HEK293 (cell line): Measurements from ENCODE around the gene WWOX.

Experiments
- FEZF1 ChIP-seq: fragments of 450-650 bp; formaldehyde crosslinking; IDR thresholded peaks from 2 replicates; pipeline ENCODE4 v1.5.1; 2016; ENCODE audit warnings: missing biosample characterization, missing genetic modification characterization
- YY1 ChIP-seq: fragments of 450-650 bp; formaldehyde crosslinking; IDR thresholded peaks from 2 replicates; pipeline ENCODE4 v1.5.1; 2018; ENCODE audit warnings: missing biosample characterization, missing genetic modification characterization
- ZNF112 ChIP-seq: fragments of 450-650 bp; formaldehyde crosslinking; IDR thresholded peaks from 2 replicates; pipeline ENCODE4 v1.5.0; 2017; ENCODE audit warnings: missing biosample characterization, missing genetic modification characterization
- ZNF184 ChIP-seq: fragments of 450-650 bp; IDR thresholded peaks from 2 replicates; pipeline ENCODE4 v1.5.1; 2018; ENCODE audit warnings: missing biosample characterization, mild to moderate bottlenecking, missing genetic modification characterization
- ZNF274 ChIP-seq, 2 experiments: fragments of 200-500 bp in 1 of 2; fragments of 450-650 bp in 1 of 2; sonication (Bioruptor generic) in 1 of 2; formaldehyde crosslinking in 1 of 2; IDR thresholded peaks; 2 replicates each; pipeline versions ENCODE4 v1.5.1 to v1.6.1; 2014 to 2016; ENCODE audit warnings: borderline replicate concordance in 1 of 2, inconsistent platforms in 1 of 2, low read length in 1 of 2, missing biosample characterization in 1 of 2, missing genetic modification characterization in 1 of 2
- ZNF341 ChIP-seq: fragments of 450-650 bp; formaldehyde crosslinking; IDR thresholded peaks from 2 replicates; pipeline ENCODE4; 2016; ENCODE audit warnings: low read depth, missing biosample characterization, missing genetic modification characterization
- ZNF426 ChIP-seq: fragments of 450-650 bp; formaldehyde crosslinking; IDR thresholded peaks from 2 replicates; pipeline ENCODE4 v1.5.1; 2017; ENCODE audit warnings: missing biosample characterization, missing genetic modification characterization, mild to moderate bottlenecking, inconsistent platforms, moderate library complexity
- TF ChIP-seq, protein P1 (sequence below): fragments of 450-650 bp; formaldehyde crosslinking; IDR thresholded peaks from 2 replicates; pipeline ENCODE4 v1.5.1; 2016; ENCODE audit warnings: missing biosample characterization, missing genetic modification characterization
- TF ChIP-seq, protein P2 (sequence below): fragments of 450-650 bp; formaldehyde crosslinking; IDR thresholded peaks from 2 replicates; pipeline ENCODE4 v1.5.1; 2016; ENCODE audit warnings: missing biosample characterization, missing genetic modification characterization
- TF ChIP-seq, protein P3 (sequence below): fragments of 450-650 bp; formaldehyde crosslinking; IDR thresholded peaks from 2 replicates; pipeline ENCODE4 v1.5.1; 2016; ENCODE audit warnings: missing biosample characterization, missing genetic modification characterization, borderline replicate concordance
- TF ChIP-seq, protein P4 (sequence below): fragments of 450-650 bp; formaldehyde crosslinking; IDR thresholded peaks from 2 replicates; pipeline ENCODE4 v1.5.1; 2016; ENCODE audit warnings: missing biosample characterization, missing genetic modification characterization
- TF ChIP-seq, protein P5 (sequence below): fragments of 450-650 bp; formaldehyde crosslinking; IDR thresholded peaks from 2 replicates; pipeline ENCODE4 v1.5.1; 2016; ENCODE audit warnings: missing biosample characterization, missing genetic modification characterization, borderline replicate concordance
- TF ChIP-seq, protein P6 (sequence below): fragments of 450-650 bp; formaldehyde crosslinking; IDR thresholded peaks from 2 replicates; pipeline ENCODE4 v1.5.1; 2016; ENCODE audit warnings: missing biosample characterization, missing genetic modification characterization

DNA sequence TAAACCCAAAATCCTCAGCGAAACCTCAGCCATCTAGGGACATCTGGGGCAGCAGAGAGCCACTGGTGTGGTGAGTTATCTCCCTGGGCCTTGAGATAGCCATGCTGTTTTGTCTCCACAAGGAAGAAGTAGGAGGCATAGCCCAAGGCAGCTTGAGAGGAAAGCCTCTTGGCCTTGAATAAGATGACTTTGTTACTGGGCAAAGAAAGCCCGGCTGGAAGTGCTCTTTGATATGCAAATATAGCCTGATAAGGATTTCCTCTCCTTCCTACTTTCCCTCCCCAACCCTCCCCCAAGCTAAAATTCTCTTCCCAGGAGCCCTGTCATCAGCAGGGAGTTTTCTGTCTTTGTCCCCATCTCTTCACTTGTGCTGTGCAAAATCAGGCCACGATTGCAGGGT, 806.7 kb downstream of the WWOX start:
- TF ChIP-seq YY1 (tag by site-specific recombination), result no peak
- TF ChIP-seq FEZF1, result no peak
- TF ChIP-seq, protein P1, sequence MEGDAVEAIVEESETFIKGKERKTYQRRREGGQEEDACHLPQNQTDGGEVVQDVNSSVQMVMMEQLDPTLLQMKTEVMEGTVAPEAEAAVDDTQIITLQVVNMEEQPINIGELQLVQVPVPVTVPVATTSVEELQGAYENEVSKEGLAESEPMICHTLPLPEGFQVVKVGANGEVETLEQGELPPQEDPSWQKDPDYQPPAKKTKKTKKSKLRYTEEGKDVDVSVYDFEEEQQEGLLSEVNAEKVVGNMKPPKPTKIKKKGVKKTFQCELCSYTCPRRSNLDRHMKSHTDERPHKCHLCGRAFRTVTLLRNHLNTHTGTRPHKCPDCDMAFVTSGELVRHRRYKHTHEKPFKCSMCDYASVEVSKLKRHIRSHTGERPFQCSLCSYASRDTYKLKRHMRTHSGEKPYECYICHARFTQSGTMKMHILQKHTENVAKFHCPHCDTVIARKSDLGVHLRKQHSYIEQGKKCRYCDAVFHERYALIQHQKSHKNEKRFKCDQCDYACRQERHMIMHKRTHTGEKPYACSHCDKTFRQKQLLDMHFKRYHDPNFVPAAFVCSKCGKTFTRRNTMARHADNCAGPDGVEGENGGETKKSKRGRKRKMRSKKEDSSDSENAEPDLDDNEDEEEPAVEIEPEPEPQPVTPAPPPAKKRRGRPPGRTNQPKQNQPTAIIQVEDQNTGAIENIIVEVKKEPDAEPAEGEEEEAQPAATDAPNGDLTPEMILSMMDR, result no peak
- TF ChIP-seq, protein P2, sequence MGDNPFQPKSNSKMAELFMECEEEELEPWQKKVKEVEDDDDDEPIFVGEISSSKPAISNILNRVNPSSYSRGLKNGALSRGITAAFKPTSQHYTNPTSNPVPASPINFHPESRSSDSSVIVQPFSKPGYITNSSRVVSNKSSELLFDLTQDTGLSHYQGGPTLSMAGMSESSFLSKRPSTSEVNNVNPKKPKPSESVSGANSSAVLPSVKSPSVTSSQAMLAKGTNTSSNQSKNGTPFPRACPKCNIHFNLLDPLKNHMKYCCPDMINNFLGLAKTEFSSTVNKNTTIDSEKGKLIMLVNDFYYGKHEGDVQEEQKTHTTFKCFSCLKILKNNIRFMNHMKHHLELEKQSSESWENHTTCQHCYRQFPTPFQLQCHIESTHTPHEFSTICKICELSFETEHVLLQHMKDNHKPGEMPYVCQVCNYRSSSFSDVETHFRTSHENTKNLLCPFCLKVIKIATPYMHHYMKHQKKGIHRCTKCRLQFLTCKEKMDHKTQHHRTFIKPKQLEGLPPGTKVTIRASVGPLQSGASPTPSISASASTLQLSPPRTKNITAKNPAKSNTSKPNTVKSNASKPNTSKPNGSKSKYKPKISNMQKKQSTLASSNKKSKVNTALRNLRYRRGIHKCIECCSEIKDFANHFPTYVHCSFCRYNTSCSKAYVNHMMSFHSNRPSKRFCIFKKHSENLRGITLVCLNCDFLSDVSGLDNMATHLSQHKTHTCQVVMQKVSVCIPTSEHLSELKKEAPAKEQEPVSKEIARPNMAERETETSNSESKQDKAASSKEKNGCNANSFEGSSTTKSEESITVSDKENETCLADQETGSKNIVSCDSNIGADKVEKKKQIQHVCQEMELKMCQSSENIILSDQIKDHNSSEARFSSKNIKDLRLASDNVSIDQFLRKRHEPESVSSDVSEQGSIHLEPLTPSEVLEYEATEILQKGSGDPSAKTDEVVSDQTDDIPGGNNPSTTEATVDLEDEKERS (tag by site-specific recombination), result no peak
- no peak for TF ChIP-seq ZNF274 (IDR thresholded peaks at IDR 0.05; ENCODE audit: low read length)
- TF ChIP-seq ZNF274 (tag by site-specific recombination; IDR thresholded peaks at IDR 0.05; ENCODE audit: borderline replicate concordance), result no peak
- TF ChIP-seq ZNF426 (tag by site-specific recombination), result no peak
- no peak for TF ChIP-seq ZNF341 (tag by site-specific recombination)
- no peak for TF ChIP-seq ZNF184 (tag by site-specific recombination)
- TF ChIP-seq ZNF112 (tag by site-specific recombination), result no peak
- TF ChIP-seq, protein P3, sequence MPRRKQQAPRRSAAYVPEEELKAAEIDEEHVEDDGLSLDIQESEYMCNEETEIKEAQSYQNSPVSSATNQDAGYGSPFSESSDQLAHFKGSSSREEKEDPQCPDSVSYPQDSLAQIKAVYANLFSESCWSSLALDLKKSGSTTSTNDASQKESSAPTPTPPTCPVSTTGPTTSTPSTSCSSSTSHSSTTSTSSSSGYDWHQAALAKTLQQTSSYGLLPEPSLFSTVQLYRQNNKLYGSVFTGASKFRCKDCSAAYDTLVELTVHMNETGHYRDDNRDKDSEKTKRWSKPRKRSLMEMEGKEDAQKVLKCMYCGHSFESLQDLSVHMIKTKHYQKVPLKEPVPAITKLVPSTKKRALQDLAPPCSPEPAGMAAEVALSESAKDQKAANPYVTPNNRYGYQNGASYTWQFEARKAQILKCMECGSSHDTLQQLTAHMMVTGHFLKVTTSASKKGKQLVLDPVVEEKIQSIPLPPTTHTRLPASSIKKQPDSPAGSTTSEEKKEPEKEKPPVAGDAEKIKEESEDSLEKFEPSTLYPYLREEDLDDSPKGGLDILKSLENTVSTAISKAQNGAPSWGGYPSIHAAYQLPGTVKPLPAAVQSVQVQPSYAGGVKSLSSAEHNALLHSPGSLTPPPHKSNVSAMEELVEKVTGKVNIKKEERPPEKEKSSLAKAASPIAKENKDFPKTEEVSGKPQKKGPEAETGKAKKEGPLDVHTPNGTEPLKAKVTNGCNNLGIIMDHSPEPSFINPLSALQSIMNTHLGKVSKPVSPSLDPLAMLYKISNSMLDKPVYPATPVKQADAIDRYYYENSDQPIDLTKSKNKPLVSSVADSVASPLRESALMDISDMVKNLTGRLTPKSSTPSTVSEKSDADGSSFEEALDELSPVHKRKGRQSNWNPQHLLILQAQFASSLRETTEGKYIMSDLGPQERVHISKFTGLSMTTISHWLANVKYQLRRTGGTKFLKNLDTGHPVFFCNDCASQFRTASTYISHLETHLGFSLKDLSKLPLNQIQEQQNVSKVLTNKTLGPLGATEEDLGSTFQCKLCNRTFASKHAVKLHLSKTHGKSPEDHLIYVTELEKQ (tag by site-specific recombination), result no peak
- TF ChIP-seq, protein P4, sequence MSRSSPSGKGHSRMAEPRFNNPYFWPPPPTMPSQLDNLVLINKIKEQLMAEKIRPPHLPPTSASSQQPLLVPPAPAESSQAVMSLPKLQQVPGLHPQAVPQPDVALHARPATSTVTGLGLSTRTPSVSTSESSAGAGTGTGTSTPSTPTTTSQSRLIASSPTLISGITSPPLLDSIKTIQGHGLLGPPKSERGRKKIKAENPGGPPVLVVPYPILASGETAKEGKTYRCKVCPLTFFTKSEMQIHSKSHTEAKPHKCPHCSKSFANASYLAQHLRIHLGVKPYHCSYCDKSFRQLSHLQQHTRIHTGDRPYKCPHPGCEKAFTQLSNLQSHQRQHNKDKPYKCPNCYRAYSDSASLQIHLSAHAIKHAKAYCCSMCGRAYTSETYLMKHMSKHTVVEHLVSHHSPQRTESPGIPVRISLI (tag by site-specific recombination), result no peak
- TF ChIP-seq, protein P5, sequence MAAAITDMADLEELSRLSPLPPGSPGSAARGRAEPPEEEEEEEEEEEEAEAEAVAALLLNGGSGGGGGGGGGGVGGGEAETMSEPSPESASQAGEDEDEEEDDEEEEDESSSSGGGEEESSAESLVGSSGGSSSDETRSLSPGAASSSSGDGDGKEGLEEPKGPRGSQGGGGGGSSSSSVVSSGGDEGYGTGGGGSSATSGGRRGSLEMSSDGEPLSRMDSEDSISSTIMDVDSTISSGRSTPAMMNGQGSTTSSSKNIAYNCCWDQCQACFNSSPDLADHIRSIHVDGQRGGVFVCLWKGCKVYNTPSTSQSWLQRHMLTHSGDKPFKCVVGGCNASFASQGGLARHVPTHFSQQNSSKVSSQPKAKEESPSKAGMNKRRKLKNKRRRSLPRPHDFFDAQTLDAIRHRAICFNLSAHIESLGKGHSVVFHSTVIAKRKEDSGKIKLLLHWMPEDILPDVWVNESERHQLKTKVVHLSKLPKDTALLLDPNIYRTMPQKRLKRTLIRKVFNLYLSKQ (tag by site-specific recombination), result no peak
- TF ChIP-seq, protein P6, sequence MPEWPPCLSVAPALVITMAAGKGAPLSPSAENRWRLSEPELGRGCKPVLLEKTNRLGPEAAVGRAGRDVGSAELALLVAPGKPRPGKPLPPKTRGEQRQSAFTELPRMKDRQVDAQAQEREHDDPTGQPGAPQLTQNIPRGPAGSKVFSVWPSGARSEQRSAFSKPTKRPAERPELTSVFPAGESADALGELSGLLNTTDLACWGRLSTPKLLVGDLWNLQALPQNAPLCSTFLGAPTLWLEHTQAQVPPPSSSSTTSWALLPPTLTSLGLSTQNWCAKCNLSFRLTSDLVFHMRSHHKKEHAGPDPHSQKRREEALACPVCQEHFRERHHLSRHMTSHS (tag by site-specific recombination), result no peak
